ENCODE measurements around the gene RALGPS1. TPM values are rescaled to one million over a fixed set of nuclear protein-coding genes. Genes with fewer than 3 reads are reported as not detected.
A peak's percentile ranks its signal among the peaks of the same experiment; 100 is the strongest.
"Not testable (repeated sequence)": the region's sequence is repeated elsewhere in the genome, so short reads cannot be mapped to it uniquely, and the experiment has no call there.

RALGPS1 gene
- total RNA-seq, 2 donors from 2014 or later: 9.7 to 17.7 TPM

DNA sequence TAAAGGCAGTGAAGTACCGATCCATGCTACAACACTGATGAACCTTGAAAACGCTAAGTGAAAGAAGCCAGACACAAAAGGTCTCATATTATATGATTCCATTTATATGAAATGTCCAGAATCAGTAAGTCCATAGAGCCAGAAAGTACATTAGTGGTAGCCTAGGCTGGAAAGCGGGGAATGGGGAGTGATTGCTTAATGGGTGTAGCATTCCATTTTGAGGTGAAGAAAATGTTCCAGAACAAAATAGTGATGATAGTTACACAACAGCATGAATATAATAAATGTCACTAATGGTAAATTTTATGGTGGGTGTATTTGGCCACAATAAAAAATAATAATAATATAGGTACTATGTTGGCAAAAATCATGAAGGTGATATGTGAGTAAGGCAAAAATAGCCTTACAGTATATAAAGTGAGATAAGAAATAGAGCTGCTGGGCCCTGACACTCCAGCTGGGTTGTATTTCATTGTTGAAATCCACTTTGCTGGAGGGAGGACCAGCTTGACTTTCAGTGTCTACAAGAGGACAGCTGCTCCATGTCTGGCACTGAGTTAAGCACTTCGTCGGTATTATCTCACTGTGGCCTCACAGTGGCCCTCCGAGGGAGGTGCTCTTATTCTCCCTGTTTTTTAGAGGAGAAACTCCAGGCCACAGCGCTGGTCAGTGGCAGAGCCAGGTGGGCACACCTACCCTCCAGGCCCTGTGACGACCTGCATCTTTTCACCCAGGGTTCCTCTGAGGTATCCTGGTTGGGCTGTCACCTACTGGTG is 230.3 kb downstream of the RALGPS1 start:
- H3K27ac ChIP-seq: peak overlapping the region; percentile 41 to 61
- H3K9me3 ChIP-seq: no peaks in the 10 kb centered on the region
- peak; percentile 84 for DNase-seq (ENCODE audit: low spot score)
- H3K36me3 ChIP-seq: no peaks in the 10 kb centered on the region
- H3K27me3 ChIP-seq: no peaks in the 10 kb centered on the region
- TF ChIP-seq, protein P1, sequence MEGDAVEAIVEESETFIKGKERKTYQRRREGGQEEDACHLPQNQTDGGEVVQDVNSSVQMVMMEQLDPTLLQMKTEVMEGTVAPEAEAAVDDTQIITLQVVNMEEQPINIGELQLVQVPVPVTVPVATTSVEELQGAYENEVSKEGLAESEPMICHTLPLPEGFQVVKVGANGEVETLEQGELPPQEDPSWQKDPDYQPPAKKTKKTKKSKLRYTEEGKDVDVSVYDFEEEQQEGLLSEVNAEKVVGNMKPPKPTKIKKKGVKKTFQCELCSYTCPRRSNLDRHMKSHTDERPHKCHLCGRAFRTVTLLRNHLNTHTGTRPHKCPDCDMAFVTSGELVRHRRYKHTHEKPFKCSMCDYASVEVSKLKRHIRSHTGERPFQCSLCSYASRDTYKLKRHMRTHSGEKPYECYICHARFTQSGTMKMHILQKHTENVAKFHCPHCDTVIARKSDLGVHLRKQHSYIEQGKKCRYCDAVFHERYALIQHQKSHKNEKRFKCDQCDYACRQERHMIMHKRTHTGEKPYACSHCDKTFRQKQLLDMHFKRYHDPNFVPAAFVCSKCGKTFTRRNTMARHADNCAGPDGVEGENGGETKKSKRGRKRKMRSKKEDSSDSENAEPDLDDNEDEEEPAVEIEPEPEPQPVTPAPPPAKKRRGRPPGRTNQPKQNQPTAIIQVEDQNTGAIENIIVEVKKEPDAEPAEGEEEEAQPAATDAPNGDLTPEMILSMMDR (IDR thresholded peaks at IDR 0.05): no peak
- H3K4me3 ChIP-seq: no peak overlapping the region
- H3K4me1 ChIP-seq: peaks cover 0 to 12% of the 10 kb centered on the region in 2 donors

DNA sequence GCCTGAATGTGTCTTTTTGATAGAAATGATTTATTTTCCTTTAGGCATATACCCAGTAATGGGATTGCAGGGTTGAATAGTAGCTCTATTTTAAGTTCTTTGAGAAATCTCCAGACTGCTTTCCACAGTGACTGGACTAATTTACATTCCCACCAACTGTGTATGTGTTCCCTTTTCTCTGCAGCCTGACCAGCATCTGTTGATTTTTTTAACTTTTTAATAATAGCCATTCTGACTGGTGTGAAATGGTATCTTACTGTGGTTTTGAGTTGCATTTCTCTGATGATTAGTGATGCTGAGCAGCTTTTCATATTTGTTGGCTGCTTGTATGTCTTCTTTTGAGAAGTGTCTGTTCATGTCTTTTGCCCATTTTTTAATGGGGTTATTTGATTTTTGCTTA is 232.3 kb downstream of the RALGPS1 start:
- not testable (repeated sequence) for H3K36me3 ChIP-seq; H3K27me3 ChIP-seq; DNase-seq (ENCODE audit: low spot score); H3K4me3 ChIP-seq; H3K9me3 ChIP-seq; H3K27ac ChIP-seq
- H3K4me1 ChIP-seq: peaks cover 0 to 12% of the 10 kb centered on the region in 2 donors

DNA sequence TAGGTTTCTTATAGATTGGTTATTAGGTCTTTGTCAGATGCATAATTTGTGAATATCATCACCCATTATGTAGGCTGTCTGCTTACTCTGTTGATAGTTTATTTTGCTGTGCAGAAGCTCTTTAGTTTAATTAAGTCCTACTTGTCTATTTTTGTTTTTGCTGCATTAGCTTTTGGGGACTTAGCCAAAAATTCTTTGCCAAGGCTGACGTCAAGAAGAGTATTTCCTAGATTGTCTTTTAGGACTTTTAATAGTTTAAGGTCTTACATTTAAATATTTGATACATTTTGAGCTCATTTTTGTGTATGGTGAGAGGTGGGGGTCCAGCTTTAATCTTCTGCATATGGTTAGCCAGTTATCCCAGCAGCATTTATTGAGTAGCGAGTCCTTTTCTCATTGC is 232.7 kb downstream of the RALGPS1 start:
- no peak for DNase-seq (ENCODE audit: low spot score)
- TF ChIP-seq, protein P1 (IDR thresholded peaks at IDR 0.05): no peak

DNA sequence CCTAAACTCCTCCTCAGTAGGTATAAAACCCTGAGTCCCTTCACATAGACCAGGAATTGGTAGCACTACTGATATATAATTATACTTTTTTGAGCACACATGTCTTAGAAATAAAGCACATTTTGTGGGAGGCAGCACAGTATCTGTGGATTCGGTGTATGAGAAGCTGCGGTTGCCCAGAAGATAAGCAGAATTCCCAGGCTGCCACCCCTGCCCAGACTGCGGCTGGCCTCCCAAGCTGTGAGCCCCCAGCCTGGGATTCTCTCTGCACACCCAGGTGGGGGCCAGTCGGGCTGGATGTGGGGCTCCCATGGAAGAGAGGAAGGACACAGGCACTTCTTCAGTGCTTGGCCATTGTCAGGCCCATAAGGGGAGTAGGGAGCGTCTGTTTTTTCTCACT is 233.4 kb downstream of the RALGPS1 start:
- Histone ChIP-seq H3K27me3 (no peaks in the 10 kb centered on the region), H3K36me3 (no peaks in the 10 kb centered on the region), H3K27ac (no peak overlapping the region), H3K4me3 (no peak overlapping the region), H3K4me1 (peaks cover 0 to 12% of the 10 kb centered on the region in 2 donors), H3K9me3 (no peaks in the 10 kb centered on the region)
- TF ChIP-seq, protein P1 (IDR thresholded peaks at IDR 0.05): no peak
- DNase-seq (ENCODE audit: low spot score): no peak

More for the DNA sequence above, 232.7 kb downstream of the RALGPS1 start:
- Histone ChIP-seq H3K36me3 (no peaks in the 10 kb centered on the region), H3K27ac (no peak overlapping the region), H3K9me3 (no peaks in the 10 kb centered on the region), H3K4me3 (no peak overlapping the region), H3K4me1 (peaks cover 0 to 12% of the 10 kb centered on the region in 2 donors), H3K27me3 (no peaks in the 10 kb centered on the region)

DNA sequence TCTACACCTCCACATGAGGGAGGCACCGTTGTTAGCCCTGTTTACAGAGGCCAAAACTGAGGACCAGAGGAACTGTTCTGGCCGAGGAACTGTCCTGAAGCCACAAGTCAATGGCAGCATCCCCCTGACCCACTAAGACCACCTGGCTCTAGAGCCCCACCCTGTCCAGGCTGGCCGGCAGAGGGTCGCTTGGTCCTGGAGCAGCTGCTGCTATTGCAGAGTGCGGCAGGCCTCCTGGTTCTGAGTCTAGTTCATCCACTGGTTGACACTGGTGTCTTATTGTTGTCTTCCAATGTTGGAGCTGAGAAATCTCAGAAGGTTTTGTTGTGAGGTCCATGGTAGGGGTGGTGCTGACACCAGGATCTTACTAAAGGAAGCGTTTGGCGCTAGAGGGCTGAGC is 234.4 kb downstream of the RALGPS1 start:
- H3K4me3 ChIP-seq: no peak overlapping the region
- no peaks in the 10 kb centered on the region for H3K27me3 ChIP-seq
- H3K9me3 ChIP-seq: no peaks in the 10 kb centered on the region
- no peaks in the 10 kb centered on the region for H3K36me3 ChIP-seq
- DNase-seq (ENCODE audit: low spot score): no peak
- H3K4me1 ChIP-seq: peaks cover 0 to 14% of the 10 kb centered on the region in 2 donors
- no peak overlapping the region for H3K27ac ChIP-seq
- TF ChIP-seq, protein P1 (IDR thresholded peaks at IDR 0.05): no peak

DNA sequence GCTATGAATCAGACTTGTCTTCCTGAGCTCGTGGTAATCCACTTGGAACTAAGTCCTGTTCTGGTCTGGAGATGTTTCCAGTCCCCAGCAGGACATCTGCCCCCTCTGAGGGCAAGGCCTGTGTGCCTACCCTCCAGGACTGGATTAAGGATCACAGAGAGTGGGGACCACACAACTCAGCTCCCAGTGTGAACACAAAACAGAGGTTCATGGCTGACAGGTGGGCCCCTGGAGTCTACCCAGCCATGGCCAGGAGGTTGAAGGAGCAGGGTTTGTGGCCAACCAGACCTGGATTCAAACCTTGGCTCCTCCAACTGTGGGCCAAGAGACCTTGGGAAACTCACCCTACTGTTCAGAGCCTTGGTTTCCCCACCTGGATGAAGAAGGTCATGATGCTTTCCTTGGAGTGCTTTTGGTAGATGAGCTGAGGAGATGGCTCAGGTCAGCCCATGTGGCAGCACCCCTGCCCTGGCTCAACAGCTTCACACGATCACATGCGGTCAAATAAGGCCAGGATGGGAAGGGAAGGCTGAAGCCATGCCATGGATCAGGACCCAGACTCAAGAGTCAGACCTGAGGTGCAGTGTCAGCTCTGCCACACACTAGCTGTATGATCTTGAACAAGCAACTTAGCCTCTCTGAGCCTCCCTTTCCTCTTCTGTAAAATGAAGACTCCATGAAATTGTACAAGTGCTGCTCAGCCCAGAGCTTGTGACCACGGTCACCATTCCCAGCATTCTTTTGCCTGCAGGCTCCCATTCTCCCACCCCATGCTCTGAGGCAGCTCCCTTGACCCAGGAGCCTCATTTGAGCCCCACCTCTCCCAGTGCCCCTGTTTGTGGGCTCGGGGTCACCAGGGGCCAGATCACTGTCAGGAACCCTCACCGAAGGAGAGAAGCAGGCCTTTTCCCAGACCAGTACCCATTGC is 235.1 kb downstream of the RALGPS1 start:
- Histone ChIP-seq H3K9me3 (no peaks in the 10 kb centered on the region), H3K27me3 (no peaks in the 10 kb centered on the region), H3K36me3 (no peaks in the 10 kb centered on the region), H3K4me1 (peaks cover 0 to 22% of the 10 kb centered on the region in 2 donors), H3K27ac (no peak overlapping the region), H3K4me3 (no peak overlapping the region)
- TF ChIP-seq, protein P1 (IDR thresholded peaks at IDR 0.05): no peak
- DNase-seq (ENCODE audit: low spot score): no peak

All from right atrium auricular region (tissue), 2 donors.